AG04450 (cell line): ENCODE data around the gene ZNF606. TPM values are rescaled to one million over a fixed set of nuclear protein-coding genes. Genes with fewer than 3 reads are reported as not detected.

ENCODE experiments used
- CTCF ChIA-PET: fragments of 300-600, 350-600 bp; formaldehyde crosslinking; extraction: SDS; loops from one replicate; lab custom pipeline; 2022; ENCODE audit warnings: antibody characterized with exemption, inconsistent platforms; lab: Charles Lee
- POLR2A ChIA-PET: fragments of 350-600 bp; formaldehyde crosslinking; extraction: SDS; loops from one replicate; lab custom pipeline; 2021; ENCODE audit warnings: antibody characterized with exemption, inconsistent platforms; lab: Yijun Ruan, JAX
- DNase-seq: peaks from one replicate; pipeline ENCODE4 v3.0.0-alpha.2; 2011; ENCODE audit warnings: low read depth, low spot score
- H3K27ac ChIP-seq: one replicate; pipeline ENCODE4 v1.5.1; 2012; ENCODE audit warnings: low read depth, low read length, control low read depth
- H3K27me3 ChIP-seq: one replicate; pipeline ENCODE4 v1.6.0; 2012; ENCODE audit warnings: low read length; ENCODE audit not compliant: control insufficient read depth, insufficient read depth
- H3K4me3 ChIP-seq: 2 replicates; pipeline ENCODE4 v1.5.1; 2011; ENCODE audit warnings: mild to moderate bottlenecking, low read depth, low read length, control low read depth
- H3K9me3 ChIP-seq: 2 replicates; pipeline ENCODE4 v1.5.1; 2012; ENCODE audit warnings: low read length; ENCODE audit not compliant: control insufficient read depth, insufficient read depth
- polyA minus RNA-seq: library from RNA; depleted of rRNA, polyadenylated mRNA; stranded (reverse); fragments of >200 nt; gene quantifications from 2 replicates; pipeline ENCODE4 v1.2.3, GENCODE V29; 2011; rRNA and poly(A)+ RNA removed
- polyA plus RNA-seq: library from polyadenylated mRNA; depleted of rRNA; stranded (reverse); fragments of >200 nt; gene quantifications from 2 replicates; pipeline ENCODE4 v1.2.3, GENCODE V29; 2011; rRNA removed
- TF ChIP-seq, protein P1 (sequence below): IDR thresholded peaks from 2 replicates; pipeline ENCODE4 v1.5.1; 2011; ENCODE audit warnings: low read depth, low read length, control low read depth, inconsistent platforms

ZNF606 gene
- polyA plus RNA-seq (4.9 TPM in 2 replicates), polyA minus RNA-seq (8.7 and 10.2 TPM in 2 replicates)

GRCh38 chr19:58002384-58003173 is at the start of gene ZNF606:
ZNF606 (minus strand) TSS chr19:58002820; CDS start chr19:58001319, 1,501 bp downstream.
- TF ChIP-seq, protein P1, sequence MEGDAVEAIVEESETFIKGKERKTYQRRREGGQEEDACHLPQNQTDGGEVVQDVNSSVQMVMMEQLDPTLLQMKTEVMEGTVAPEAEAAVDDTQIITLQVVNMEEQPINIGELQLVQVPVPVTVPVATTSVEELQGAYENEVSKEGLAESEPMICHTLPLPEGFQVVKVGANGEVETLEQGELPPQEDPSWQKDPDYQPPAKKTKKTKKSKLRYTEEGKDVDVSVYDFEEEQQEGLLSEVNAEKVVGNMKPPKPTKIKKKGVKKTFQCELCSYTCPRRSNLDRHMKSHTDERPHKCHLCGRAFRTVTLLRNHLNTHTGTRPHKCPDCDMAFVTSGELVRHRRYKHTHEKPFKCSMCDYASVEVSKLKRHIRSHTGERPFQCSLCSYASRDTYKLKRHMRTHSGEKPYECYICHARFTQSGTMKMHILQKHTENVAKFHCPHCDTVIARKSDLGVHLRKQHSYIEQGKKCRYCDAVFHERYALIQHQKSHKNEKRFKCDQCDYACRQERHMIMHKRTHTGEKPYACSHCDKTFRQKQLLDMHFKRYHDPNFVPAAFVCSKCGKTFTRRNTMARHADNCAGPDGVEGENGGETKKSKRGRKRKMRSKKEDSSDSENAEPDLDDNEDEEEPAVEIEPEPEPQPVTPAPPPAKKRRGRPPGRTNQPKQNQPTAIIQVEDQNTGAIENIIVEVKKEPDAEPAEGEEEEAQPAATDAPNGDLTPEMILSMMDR = no peak
- Histone ChIP-seq H3K27ac (peak within 1 kb of the TSS; percentile 65), H3K9me3 (peaks cover 80% of the 10 kb centered on the region), H3K27me3 (no peaks in the 10 kb centered on the region), H3K4me3 (peak within 1 kb of the TSS; percentile 92)
- peak; percentile 44 for DNase-seq
- ChIA-PET POLR2A (interaction anchor here (0.7 to 1.7 kb wide), 6 partner anchors 17 to 276 kb away, joined by 3 to 11 read pairs (median 4); partner anchors contain the start of genes ZNF135, ZNF274, ZNF329 and ZNF8), CTCF (no interaction called here)

GRCh38 chr19:58052256-58052655 is 49.6 kb upstream of the ZNF606 start:
- Histone ChIP-seq H3K27ac (no peak overlapping the region), H3K9me3 (peaks cover 92% of the 10 kb centered on the region), H3K4me3 (no peak overlapping the region), H3K27me3 (peaks cover 2% of the 10 kb centered on the region)
- ChIA-PET CTCF (no interaction called here), POLR2A (no interaction called here)
- TF ChIP-seq, protein P1 = no peak
- no peak for DNase-seq

GRCh38 chr19:58047672-58048071 is 45.1 kb upstream of the ZNF606 start:
- H3K27me3 ChIP-seq = no peaks in the 10 kb centered on the region
- POLR2A ChIA-PET = no interaction called here
- H3K4me3 ChIP-seq = no peak overlapping the region
- no peak overlapping the region for H3K27ac ChIP-seq
- peaks cover 93% of the 10 kb centered on the region for H3K9me3 ChIP-seq
- DNase-seq = no peak
- CTCF ChIA-PET = no interaction called here
- TF ChIP-seq, protein P1 = no peak

- POLR2A ChIA-PET = no interaction called here
Observed at GRCh38 chr19:58046856-58047255, 44.2 kb upstream of the ZNF606 start.

More at GRCh38 chr19:58046856-58047255, 44.2 kb upstream of the ZNF606 start:
- Histone ChIP-seq H3K9me3 (peaks cover 90% of the 10 kb centered on the region), H3K27ac (no peak overlapping the region), H3K27me3 (no peaks in the 10 kb centered on the region), H3K4me3 (no peak overlapping the region)
- TF ChIP-seq, protein P1 = no peak
- no peak for DNase-seq
- CTCF ChIA-PET = no interaction called here
